GM18858 (cell line): ENCODE results near the gene ZBTB24.

Experiments used
- ATAC-seq: cut with Tn5 transposase; IDR thresholded peaks from one replicate; pipeline ENCODE4 v1.9.1; 2021; ENCODE audit not compliant: unreplicated experiment

Gene ZBTB24

GRCh38 chr6:109453594-109454495 is 29.2 kb downstream of the ZBTB24 start:
- ATAC-seq = no peak

DNA sequence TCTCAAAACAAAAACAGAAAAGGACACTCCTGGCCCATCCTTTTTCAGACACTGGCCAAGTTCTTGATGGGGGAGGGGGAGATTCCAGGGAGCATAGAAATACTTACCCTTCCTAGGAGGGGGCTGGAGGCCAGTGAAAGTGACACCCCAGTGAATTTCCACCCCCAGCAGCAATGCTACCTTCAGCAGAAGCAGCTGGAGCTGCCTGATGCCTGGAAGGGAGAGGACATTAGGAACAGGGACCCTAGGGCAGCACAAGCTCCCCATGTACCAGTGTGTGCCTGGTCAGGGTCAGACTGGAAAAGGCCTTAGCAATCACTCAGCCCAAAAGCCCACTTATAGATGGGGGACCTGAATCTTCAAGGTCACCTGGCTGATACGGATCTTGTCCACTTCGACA is 29.9 kb downstream of the ZBTB24 start:
- no peak for ATAC-seq

DNA sequence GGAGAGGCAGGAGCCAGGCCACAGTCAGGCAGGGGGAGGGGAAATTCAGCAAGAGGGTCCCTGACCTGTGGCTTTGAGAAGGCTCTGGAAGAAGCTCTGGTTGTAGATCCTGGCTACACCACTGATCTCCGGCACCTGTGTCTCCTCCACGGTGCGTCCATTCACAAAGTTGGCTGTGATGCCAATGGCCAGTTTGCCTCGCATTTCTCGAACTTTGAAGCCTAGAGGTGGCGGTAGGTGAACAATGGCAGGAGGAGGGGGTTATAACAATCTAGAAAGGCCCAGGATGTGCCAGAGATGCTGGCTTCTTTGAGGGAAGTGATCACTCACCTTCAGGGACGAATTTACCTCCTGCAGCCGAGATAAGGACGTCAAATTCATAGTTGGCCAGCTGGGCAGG is 30.8 kb downstream of the ZBTB24 start:
- no peak for ATAC-seq

DNA sequence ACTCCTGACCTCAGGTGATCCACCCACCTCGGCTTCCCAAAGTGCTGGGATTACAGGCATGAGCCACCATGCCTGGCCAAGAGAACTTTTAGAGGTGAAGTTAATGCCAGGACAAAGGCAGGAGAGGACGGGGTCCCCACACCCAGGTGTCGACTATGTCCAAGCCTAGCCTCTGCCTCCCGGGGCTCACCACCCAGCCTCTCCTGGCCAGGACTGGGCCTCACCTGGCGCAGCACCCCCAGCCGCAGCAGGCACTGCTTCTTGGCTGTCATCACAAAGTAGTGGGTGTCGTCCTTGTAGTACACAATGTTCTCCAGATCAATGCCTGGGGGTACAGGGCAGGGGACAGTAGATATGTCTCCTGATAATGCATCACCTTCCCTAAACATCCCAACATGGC is 31.6 kb downstream of the ZBTB24 start:
- no peak for ATAC-seq

DNA sequence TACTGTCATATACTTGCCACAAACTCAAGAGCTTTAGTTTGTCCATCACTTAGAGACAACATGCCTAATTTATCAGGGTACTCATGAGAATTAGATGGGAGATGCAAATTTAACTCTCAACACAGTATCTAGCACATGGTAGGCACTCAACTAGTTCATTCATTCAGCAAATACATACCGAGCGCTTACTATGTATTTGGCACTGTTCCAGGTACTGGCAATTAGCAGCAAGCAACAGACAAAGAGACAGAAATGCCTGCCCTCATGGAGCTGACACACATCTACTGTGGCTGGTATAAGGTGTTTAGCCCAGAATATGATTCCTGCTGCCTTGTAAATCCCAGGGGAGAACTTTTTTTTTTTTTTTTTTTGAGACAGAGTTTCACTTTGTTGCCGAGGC is 32.2 kb downstream of the ZBTB24 start:
- no peak for ATAC-seq

DNA sequence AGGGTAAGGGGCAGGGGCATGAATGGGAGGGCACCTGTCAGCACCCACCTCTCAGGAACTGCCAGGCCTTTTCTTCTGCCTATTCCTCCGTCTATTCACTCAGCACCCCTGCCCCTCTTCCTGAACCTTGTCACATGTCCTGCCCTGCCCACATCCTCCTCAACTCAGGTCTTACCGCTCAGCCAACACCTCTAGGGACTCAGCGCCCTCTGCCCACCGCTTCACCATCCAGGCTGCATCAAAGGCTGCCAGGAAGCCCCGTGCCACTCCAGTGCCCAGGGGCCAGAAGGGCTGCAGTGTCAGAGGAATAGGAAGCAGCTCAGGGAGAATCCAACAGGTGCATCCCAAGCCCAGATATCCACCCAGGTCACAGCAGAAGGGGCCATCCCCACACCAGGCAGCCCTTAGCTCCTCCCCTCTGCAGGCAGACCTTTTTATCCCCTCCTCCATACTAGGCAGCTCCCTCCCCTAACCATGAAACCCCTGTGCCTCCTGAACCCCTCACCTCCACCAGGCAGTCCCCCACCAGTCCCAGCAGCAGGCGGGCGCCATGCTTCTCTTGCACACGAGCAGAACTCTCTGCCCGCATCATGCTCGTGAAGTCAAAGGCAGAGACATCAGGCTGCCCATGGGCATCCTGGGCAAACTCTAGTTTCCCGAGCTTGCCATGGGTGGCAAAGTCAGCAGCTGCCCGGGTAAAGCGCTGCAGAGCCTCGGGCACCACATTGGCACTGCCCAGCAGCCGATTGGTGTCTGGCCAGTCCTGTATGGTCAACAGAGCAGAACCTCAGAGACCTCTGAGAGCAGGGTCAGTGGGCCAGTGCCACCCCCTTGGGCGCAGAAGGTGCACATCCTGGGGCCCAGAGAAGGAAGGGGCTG is 33.0 kb downstream of the ZBTB24 start:
- ATAC-seq = no peak

DNA sequence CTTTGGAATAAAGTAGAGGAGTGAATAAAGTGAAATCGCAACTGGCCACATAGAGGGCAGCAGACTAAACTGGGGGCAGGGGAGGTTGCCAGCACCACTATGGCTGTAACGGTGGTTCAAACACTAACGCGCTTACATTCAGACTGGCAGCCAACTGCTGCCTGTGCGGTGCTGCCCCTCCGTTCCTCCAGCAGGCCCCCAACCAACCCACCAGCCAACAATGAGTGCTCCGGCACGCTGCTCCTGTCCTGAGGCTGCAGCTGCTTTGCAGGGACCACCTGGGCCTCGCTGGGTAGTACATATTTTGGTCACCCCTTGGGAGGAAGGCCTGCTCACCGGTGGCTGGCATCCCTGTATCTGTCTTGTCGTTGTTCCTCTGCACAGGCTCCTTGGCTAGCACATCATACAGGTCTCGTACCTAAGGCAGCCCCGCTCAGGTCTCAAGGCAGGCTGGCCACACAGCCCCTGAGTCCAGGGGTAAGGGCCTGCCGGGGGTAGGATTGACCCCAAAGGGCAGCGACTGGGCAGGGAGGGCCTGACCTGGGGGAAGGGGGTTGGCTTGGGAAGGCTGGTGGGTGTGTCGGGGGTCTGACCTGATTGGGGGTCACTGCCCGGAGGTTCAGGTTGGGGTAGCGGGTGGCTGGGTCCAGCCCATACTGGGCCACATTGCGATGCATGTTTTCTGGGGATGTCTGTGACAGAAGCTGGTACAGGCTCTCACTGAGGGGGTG is 33.8 kb downstream of the ZBTB24 start:
- no peak for ATAC-seq

GRCh38 chr6:109448615-109449014 is 34.4 kb downstream of the ZBTB24 start:
- no peak for ATAC-seq

DNA sequence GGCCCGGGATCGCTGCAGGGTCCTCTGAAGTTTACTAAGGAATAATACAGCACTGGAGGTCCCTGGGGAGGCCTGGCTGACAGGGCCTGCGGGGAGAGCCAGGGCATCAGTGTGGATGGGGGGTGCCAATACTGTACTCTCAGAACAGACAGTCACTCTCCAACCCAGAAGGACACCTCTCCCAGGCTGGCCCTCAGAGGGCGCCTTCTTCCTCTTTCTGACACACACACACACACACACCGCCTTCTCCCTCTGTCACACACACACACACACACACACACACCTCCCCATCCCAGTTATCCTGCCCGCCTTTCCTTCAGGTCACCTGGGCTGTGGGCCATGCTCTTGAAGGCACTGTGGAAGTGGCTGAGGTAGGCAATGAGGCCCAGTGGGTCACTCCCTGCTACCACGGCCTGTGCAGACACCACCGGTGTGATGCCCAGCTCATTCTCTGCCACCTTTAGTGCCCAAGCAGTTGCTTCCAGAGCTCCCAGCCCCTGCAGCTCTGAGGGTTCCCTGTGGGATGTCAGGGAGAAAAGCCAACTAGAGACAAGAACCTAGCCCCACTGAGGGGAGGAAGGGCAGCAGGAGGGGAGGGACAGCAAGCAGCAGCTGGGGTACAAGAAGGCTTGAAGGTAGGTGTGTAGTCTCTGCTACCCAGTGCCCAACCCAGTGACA is 35.0 kb downstream of the ZBTB24 start:
- ATAC-seq = no peak

DNA sequence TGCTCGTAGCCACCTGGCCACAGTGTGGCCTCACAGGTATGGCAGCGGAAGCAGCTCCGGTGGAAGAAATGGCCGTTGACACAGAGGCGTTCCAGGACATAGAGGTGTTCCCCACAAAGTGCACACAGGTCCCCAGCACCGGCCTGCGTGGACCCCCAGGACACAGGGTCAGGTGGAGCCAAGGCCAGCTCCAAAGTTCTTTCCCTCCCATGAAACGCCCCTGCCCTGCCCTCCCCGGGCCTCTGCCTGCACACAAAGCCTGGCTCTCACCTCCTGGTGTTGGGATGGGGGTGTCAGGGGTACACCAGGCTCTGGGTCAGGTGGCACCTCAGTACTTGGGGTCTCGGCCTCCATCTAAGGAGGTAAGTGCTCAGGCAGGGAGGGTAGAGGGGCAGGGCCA is 35.9 kb downstream of the ZBTB24 start:
- no peak for ATAC-seq

DNA sequence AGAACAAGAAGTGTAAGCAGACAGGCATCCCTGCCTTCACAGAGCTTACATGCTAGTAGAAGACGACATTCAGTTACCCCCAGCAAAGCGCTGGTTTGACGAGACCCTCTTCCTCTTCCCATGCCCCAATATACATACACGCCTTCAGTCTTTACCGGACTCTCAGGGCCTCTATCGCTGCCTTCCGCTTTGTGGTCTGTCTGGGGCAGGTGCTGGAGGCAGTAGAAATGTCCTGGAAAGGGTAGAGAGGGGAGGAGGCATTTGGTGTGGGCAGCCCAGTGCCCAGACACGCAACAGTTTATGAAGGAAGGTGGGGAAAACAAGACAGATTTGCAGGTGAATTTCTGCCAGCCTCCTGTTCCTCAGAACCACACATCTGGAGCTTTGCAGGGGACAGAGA is 36.5 kb downstream of the ZBTB24 start:
- ATAC-seq = no peak

- no peak for ATAC-seq
Observed at GRCh38 chr6:109446072-109446471, 36.9 kb downstream of the ZBTB24 start.

- no peak for ATAC-seq
Observed at GRCh38 chr6:109445382-109445781, 37.6 kb downstream of the ZBTB24 start.

DNA sequence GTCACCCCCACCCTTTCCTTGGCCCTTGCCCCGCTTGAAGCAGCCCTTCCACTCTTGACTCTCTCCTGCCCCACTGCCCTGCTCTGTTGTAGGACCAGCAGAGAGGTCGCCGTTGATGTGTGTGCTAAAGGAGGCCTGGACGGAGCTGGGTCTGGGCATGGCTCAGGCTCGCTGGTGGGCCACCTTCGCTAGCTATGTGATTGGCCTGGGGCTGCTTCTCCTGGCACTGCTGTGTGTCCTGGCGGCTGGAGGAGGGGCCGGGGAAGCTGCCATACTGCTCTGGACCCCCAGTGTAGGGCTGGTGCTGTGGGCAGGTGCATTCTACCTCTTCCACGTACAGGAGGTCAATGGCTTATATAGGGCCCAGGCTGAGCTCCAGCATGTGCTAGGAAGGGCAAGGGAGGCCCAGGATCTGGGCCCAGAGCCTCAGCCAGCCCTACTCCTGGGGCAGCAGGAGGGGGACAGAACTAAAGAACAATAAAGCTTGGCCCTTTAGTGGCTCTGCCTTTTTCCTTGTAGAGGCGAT is 39.5 kb downstream of the ZBTB24 start:
- no peak for ATAC-seq

GRCh38 chr6:109442393-109442924 is 40.6 kb downstream of the ZBTB24 start:
- ATAC-seq = no peak

DNA sequence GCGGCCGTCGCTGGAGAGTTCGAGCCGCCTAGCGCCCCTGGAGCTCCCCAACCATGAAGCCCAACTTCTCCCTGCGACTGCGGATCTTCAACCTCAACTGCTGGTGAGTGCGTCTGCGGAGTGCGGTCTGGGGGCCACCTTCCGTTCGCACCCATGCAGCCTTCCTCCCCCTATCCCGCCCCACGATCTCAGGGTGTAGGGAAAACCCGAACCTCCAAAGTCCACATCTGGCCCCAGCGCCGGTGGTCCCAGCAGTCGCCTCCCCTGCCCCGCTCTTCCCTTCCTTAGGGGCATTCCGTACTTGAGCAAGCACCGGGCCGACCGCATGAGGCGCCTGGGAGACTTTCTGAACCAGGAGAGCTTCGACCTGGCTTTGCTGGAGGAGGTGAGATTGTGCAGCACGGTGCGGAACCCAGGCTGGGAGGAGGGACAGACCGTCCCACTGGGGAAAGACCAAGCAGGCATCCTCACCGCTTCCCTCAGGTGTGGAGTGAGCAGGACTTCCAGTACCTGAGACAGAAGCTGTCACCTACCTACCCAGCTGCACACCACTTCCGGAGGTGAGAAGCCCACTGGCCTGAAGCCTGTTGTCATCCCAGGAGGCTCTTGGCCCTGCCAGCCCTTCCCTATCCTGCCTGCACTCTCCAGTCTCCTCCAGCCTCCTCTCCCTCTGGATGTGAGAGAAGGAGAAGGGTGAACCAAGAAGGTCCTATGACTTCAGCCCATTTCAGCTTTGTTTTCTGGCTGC is 41.8 kb downstream of the ZBTB24 start:
- no peak for ATAC-seq

DNA sequence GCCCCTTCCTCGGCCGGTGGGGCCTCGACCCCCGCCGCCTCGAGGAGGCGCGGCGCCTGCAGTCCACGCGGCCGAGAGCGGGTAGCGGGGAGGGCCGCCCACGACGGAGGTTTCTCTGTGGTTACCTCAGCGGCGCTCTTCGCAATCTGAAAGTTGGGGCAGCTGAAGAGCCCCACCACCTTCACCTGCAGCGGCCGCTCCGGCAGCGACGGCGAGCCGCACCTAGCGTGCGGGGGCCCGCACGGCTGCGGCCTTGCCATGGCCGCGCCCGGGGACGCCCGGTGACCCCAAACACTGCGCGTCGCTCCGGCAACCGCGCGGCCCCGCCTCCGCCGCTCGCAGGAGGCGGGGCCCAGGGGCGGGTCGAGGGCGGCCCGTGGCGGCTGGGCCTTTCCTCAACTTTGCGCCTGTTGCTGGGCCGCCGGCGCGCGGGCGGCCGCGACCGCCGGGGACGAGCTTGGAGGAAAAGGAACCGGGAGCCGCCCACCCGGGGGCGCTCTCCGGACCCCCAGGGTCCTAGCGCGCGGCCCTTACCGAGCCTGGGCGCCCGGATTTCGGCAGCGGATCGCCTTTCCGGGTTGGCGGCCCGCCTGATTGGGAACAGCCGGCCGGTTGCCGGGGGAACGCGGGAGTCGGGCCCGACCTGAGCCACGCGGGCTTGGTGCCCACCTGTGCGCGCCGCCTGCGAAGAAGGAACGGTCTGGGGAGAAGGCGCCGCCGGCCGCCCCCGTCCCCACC is 42.5 kb downstream of the ZBTB24 start, which contains the start of the genes PPIL6 and SMPD2:
TSS of gene PPIL6 (minus strand) at position 298 of the 738 bp plus-strand sequence. CDS start at position 260, 38 bp downstream.
TSS of gene SMPD2 (plus strand) at position 394 of the 738 bp plus-strand sequence. CDS start 398 bp downstream, outside the sequence.
- ATAC-seq = peak; percentile 79

GRCh38 chr6:109436041-109436440 is 47.0 kb downstream of the ZBTB24 start:
- no peak for ATAC-seq

DNA sequence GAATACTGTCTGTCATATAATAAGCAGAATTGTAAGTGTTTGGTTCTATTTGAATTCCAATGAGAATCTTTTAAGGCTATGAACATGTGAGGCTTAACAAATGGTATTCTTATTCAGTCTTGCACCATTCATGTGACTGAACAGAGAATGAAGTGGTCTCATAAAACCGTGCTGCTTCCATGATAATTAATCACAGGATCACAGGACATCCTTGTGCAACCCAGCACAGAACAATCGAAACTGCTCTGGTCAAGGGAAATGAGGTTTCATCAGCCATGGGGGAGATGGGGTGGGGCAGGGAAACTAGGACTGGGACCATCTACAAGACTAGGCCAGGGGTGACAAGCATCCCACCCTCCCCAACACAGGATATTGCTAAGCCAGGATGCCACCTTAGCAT is 48.6 kb downstream of the ZBTB24 start:
- no peak for ATAC-seq
